NCI-H345 treated with DMSO at 0.1 percent for 48 hours (cell line): ENCODE results near the gene AXDND1.
A peak's percentile ranks its signal among the peaks of the same experiment; 100 is the strongest.
"Not testable (repeated sequence)": the region's sequence is repeated elsewhere in the genome, so short reads cannot be mapped to it uniquely, and the experiment has no call there.

Experiments used
- DNase-seq: peaks from one replicate; lab custom pipeline; 2025; ENCODE audit not compliant: unreplicated experiment; lab: John Stamatoyannopoulos, UW

AXDND1 gene

DNA sequence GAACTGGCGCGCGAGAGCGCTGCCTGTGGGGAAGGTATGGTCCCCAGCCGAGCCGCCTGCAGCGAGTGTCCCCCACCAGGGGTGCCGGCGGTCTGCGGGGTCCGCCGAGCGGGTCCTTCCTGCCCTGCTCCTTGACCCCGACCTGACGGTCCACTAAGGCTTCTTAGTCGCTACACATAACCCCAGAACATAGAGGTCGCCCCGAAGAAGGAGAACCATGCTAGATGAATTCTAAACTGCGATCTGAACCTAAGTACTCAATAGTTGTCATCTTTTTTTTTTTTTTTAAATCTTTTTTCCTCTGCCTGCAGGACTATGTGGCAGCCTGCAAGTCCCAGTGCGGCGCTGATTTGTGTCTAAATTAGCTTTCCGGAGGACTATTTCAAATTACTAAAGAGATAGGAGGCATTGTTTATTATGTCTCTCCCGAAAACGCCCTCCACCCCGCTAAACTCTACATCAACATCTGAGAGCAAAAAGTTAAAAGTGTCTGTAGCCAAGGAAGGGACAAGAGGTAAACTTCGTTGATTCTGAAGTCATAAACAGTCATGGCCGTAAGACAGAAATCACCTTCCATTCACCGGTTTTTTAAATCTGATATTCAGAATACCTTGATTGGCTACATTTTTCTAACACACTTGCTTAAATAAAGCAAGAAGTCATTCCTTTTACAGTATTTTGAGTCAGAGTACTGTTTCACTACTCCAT lies 476 bp downstream of the AXDND1 start:
- no peak for DNase-seq

DNA sequence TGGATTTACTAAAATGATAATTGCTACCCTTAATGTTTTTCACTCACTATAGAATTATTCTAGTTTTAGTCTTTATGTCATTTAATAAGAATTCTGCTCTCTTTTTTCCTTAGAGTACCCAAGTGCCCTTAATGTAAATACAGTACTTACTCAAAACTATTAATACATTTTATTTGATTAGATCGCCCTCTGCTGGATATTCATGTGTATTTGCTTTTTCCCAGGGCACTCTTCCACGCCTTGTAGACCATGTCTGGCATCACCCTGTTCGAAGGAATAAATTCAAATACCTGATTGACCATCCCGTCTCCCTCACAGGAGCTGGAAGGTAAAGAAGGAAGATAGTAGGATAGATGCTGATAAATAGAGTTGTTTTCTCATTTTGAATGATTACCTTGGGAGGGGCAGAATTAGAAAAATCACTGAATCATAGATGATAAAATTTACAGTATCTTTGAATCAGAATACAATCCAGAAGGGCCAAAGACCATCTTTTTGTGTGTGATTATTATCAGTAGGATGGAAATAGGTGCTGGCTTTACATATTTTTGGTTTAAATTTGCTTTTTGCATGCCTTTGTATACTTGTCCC lies 4.1 kb downstream of the AXDND1 start:
- DNase-seq = peak; percentile 76

DNA sequence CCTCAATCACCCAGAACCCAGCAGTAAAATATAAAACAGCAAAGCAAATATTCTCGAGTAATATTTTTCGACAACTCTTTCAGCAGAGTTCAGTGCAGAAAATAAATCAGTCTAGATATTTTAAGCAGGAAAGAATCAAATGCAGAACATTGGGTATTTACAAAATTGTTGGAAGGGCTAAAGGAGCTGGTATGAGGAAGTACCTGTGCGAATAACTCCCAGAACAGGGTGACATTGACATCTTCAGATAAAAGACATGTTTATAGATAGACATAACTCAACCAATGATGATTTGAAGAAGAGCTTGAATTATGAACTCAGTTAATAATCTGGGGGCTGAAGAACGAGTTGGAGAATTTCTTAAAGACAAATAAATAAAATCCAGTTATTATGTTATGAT lies 6.4 kb downstream of the AXDND1 start:
- no peak for DNase-seq

DNA sequence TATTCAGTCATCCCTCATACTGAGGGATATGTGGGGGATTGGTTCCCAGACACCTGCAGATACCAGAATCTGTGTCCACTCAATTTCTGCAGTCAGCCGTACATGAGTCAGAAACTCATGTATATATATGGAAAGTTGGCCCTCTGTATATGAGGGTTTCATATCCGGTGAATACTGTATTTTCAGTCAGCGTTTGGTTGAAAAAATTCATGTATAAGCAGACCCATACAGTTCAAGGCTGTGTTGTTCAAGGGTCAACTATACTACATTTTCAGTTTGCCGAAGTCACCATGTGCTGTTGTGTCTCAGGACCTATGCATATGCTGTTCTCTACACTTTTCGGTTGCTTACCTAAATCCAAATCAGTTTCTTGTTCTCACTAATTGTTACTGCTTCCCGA lies 10.5 kb downstream of the AXDND1 start:
- DNase-seq = no peak

DNA sequence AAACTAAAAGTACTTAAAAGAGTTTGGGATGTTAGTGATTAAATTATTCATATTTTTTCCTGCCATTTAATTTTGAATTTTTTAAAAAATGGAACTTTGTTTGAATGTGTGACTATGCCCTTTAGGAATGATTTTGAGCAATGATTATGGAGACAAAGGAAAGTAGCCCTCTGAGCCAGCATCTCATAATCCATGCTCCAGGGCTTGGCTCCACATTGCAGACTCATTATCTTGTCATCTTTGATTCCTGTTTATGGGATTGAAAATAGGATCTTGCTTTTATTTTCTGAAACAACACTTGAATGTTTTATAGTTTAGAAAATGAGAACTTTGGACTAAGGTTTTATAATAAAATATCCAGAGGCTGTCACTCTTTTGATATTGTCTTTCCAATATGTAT lies 14.5 kb downstream of the AXDND1 start:
- DNase-seq = no peak

DNA sequence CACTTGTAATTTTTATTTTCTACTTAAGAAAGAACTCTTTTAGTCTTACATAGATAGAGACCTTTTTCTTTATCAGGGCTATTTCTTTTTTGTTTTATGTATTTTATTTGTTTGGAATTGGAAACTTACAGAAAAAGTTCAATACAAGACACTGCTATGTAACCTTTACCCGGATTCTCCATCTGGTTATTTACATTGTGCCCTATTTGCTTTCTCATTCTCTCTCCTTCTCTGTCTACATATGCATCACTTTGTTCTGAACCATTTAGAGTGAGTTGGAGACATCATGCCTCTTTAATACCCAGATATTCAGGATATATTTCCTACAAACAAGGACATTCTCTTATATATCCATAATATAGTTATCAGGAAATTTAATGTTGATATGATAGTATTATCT lies 18.3 kb downstream of the AXDND1 start:
- no peak for DNase-seq

DNA sequence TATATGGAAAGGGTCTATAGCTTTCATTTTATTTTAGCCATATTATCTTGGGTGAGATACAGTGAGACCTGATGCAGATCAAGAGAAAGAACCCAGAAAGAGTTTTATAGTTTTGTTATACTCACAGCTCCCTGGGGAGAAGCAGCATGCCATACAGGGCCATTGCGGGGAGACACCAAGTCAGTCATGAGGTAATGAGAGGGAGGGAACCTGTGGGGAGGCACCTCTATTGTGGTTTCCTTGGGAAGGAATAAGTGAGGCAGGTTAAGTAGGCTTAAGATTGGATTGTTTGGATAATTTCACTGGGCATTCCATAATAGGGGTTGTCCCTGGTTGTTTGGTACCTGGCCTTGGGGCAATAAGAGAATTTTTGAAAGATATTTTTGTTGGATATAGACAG lies 19.7 kb downstream of the AXDND1 start:
- DNase-seq = no peak

DNA sequence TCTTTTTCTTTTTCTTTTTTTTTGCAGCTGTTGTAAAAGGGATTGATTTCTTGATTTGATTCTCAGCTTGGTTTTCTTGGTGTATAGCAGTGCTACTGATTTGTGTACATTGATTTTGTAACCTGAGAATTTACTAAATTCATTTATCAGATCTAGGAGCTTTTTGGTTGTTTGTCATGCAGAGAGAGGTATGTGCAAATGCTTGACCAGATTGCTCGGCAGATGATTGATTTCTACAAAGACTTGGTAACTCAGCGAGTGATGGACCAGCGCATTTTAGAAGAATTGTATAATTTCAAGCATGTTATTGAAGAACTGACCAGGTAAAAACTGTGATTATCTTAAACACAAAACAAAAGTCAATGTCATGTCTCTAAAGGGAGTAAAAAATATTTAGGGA lies 27.9 kb downstream of the AXDND1 start:
- no peak for DNase-seq

DNA sequence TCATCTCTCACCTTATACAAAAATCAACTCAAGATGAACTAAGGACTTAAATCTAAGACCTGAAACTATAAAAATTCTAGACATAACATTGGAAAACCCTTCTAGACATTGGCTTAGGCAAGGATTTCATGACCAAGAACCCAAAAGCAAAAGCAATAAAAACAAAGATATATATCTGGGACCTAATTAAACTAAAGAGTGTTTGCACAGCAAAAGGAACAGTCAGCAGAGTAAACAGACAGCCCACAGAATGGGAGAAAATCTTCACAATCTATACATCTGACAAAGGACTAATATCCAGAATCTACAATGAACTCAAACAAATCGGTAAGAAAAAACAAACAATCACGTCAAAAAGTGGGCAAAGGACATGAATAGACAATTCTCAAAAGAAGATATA lies 33.6 kb downstream of the AXDND1 start:
- not testable (repeated sequence) for DNase-seq

DNA sequence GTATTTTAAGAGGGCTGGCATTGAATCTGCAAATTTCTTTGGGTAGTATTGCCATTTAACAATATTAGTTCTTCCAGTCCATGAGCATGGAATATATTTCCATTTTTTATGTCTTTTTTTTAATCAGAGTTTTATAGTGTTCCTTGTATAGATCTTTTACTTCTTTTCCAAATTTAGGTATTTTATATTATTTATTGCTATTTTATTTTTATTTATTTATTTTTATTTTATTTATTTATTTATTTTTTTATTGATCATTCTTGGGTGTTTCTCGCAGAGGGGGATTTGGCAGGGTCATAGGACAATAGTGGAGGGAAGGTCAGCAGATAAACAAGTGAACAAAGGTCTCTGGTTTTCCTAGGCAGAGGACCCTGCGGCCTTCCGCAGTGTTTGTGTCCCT lies 52.0 kb downstream of the AXDND1 start:
- not testable (repeated sequence) for DNase-seq

DNA sequence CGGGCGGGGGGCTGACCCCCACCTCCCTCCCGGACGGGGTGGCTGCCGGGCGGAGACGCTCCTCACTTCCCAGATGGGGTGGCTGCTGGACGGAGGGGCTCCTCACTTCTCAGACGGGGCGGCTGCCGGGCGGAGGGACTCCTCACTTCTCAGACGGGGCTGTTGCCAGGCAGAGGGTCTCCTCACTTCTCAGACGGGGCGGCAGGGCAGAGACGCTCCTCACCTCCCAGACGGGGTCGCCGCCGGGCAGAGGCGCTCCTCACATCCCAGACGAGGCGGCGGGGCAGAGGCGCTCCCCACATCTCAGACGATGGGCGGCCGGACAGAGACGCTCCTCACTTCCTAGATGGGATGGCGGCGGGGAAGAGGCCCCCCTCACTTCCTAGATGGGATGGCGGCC lies 52.9 kb downstream of the AXDND1 start:
- DNase-seq = not testable (repeated sequence)

DNA sequence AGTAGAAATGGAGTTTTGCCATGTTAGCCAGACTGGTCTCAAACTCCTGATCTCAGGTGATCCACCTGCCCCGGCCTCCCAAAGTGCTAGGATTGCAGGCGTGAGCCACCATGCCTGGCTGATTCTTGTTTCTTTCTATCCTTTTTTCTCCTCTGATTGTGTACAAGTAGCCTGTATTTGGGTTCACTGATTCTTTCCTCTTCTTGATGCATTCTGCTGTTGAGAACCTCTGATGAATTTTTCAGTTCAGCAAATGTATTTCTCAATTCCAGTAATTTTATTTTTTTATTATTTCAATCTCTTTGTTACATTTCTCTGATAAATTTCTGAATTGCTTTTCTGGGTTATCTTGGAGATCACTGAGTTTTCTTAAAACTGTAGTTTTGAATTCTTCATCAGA lies 58.8 kb downstream of the AXDND1 start:
- DNase-seq = no peak

DNA sequence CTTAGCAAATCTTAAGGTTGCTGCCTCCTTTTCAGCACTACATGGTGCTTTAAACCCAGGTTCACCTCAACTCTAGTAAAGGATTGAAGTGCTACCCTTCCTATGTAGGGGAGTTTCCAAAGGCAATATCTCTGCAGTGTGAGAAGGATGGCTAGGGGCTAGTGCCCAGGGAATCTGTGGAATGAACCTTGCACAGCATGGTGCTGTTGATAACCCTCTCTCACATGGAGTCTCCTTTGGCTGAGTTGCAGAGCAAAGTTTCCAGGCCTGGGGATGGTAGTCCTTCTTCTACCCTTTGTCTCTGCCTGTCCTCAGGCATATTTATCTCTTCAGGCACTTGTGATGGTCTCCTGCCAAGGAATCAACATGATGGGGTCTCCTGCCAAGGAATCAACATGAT lies 59.4 kb downstream of the AXDND1 start:
- no peak for DNase-seq

DNA sequence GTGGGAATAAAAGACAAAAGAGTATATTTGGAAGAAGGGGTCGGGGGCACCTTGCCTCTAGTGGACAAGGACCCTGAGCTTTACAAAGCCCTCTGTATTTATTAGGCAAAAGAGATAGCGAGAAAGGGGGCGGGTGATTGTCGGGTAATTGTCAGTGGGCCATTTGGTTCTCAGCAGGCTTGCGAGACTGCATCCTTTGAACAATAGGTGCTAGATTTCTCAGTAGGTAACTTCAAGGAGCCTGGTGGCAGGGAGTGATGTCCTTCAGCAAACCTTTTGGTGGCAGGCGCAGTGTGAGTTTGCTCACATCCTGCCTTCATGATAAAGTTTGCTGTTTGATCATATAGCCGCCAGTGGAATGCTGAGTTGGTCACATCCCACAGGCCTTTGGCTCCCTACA lies 71.4 kb downstream of the AXDND1 start:
- no peak for DNase-seq

DNA sequence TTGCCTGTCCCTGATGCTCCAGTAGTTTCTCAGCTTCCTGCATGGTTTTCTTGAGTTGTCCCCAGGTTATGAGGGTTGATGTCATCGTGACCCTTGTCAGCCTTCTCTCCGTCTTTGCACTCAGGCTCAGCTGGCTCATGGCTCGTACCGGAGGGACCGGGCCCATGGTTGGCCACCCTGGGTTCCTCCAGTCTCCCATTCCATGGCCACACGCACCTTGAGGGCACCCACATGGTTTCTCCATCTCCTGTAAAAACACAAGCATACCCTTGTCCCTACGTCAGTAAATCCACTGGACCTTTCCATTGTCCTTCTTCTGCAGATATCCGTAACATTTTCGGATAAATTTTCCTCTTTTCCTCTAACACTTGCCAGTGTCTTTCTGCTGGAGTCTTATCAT lies 73.9 kb downstream of the AXDND1 start:
- DNase-seq = not testable (repeated sequence)

DNA sequence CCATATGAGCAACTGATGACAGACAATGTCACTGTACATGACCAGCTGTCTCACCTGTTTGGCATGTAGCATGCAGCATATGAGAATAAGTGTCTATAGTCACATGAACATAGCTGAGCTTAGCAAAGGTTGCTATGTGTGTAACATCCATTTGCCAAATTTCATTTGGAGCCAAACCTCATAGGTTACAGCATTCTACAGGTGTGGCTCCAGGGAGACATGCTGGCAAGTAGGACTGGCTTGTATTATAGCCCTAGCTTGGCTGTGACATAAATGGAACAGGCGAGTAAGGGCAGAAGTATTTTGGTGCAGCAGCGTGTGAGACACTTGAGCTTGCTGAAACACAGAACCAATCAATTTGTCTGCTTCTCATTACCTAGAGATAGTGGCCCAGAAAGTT lies 74.5 kb downstream of the AXDND1 start:
- not testable (repeated sequence) for DNase-seq

DNA sequence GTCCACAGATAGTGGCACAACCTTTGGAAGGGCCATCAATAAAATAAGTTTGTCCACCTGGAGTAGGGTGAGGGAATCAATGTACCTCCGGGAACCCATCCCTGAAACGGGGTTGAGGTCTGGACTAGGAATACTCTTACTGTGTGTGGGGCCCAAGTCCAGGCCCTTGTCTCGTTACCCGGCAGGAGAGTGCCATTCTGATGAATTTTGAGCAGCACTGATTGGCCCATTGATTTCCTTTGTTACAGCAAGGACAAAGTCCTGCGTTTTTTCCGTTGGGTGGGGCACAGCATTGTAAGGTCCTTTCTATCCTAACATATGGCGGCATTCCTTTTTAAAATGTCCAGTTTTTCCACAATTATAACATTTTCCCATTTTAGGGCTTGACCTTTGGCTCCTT lies 75.2 kb downstream of the AXDND1 start:
- no peak for DNase-seq

DNA sequence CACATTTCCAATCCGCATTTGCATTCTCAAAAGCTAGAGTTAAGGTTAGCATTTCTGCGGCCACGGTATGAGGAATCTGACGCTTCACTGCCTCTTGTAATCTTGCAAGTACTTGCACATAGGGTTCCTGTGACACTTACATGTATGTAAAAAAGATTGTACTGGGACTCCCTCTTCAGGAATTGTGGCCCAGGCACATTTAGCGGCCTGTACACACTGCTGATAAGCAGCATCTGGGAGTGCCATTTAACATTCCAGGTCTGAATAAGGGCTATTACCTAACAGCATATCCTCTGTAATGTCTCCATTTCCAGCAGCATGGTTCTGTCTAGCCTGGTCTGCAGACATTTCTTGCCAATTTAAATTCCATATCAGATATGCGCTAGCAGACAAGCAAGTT lies 75.7 kb downstream of the AXDND1 start:
- no peak for DNase-seq

DNA sequence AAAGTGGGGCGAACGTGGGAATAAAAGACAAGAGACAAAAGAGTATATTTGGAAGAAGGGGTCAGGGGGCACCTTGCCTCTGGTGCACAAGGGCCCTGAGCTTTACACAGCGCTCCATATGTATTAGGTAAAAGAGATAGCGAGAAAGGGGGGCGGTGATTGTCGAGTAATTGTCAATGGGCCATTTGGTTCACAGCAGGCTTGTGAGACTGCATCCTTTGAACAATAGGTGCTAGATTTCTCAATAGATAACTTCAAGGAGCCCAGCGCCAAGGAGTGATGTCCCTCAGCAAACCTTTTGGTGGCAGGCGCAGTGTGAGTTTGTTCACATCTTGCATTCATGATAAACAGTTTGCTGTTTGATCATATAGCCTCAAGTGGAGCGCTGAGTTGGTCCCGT lies 77.1 kb downstream of the AXDND1 start:
- not testable (repeated sequence) for DNase-seq

DNA sequence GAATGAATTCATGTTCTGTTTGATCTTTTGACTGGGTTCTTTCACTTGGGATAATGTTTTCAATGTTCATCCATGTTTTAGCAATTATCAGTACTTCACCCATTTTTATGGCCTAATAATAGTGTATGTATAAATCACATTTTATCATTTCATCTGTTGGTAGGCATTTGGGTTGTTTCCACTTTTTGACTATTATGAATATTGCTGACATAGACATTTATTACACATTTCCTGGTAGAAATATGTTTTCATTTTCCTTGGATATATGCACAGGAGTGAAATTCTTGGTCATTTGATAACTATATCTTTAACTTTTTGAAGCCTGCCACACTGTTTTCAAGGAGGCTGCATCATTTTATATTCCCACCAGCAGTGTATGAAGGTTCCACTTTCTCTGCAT lies 79.8 kb downstream of the AXDND1 start:
- DNase-seq = no peak

DNA sequence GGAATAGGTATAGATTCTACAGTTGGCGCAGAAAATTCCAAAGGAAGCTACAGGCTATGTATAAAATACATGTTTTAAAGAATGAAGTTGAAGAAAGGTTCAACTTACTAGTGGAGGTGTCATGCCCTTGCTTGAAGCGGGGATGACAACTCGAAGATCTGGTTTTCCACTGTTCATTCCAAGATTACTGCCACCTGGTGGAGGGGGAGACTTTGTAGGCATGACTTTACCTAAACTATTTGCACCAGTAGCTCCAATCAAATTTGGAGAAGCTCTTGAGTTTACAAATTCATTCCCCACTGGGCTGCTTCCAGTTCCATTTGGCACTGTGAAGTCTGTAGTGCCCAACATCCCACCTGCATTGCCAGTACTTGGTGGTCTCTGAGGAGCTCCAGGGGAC lies 81.7 kb downstream of the AXDND1 start:
- DNase-seq = no peak

DNA sequence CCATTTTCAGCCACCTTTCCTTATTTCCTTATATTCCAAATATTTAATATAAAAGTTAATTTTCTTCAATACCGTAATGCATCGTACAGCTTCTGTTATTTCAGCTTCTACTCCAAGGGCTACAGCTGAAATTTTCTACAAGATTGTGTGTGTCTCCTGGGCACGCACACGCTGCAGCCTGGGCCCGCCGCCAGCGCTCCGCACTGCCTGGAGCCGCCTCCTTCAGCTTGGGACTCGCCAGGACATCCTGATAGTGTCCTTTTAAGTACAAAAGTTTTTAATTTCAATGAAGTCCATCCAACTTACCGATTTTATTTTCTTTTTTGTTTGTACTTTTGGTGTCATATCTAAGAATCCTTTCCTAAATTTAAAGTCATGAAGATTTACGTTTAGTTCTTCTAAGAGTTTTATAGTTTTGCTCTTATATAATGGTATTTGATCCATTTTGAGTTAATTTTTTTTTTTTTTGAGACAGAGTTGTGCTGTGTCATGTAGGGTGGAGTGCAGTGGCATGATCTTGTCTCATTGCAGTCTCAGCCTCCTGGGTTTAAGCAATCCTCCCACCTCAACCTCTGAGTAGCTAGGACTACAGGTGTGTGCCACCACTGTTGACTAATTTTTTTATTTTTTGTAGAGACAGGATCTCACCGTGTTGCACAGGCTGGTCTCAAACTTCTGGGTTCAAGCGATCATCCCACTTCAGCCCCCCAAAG lies 82.8 kb downstream of the AXDND1 start:
- no peak for DNase-seq
